IPS-15b (cell line): ENCODE results near the gene PRR5.

Experiments used
- H3K27me3 ChIP-seq: one replicate; pipeline ENCODE4 v1.6.1; 2013; ENCODE audit warnings: low read length; ENCODE audit not compliant: control insufficient read depth, insufficient read depth
- H3K36me3 ChIP-seq: one replicate; pipeline ENCODE4 v1.6.1; 2013; ENCODE audit warnings: low read length; ENCODE audit not compliant: control insufficient read depth, insufficient read depth
- H3K4me1 ChIP-seq: one replicate; pipeline ENCODE4 v1.6.1; 2013; ENCODE audit warnings: mild to moderate bottlenecking, low read length; ENCODE audit not compliant: control insufficient read depth, insufficient read depth
- H3K4me3 ChIP-seq: one replicate; pipeline ENCODE4 v1.5.1; 2013; ENCODE audit warnings: low read depth, low read length
- H3K9ac ChIP-seq: one replicate; pipeline ENCODE4 v1.6.1; 2013; ENCODE audit warnings: low read depth, mild to moderate bottlenecking, low read length
- H3K9me3 ChIP-seq: one replicate; pipeline ENCODE4 v1.6.1; 2013; ENCODE audit warnings: mild to moderate bottlenecking, low read length; ENCODE audit not compliant: control insufficient read depth, insufficient read depth

PRR5 gene

DNA sequence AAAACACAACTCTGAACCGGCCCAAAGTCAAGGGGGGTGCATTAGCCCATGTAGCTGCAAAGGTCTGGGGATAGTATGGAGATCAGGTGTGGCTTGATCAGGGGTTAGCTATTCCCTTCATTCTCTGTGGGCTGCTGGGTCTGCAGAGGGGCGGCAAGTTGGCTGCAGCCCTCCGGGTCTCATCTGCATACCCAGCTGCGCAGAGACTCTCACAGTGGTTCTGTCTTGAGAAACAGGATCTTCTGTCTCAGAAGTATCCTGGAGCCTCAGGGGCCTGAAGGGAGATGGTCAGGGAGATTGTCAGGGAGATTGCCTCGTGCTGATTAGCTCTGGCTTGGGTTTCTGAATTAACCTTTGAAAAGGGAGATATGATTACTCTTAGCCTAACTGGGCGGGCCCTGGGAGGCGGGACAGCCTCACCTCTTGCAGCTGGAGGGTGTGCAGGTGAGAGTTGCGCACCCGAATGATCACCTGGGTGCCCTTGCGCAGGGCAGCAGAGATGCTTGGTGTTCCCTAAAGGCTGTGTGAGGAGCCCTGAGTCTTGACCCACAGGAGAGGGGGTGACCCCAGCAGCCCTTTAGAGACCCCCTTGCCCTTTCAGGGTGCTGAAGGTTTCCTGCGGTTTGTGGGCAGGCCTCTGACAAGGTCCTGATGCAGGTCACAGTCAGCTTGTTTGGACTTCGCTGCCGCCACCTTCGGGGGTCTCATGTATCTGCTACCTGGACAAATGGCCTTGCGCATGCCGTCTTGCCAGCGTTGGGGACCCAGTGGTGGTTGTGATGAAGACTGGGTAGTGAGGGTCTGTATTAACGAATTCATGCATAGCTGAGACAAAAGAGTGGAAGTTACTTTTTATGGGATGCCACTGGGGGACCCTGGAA, 57.7 kb downstream of the PRR5 start:
- Histone ChIP-seq H3K36me3 (peaks cover 6% of the 10 kb centered on the region), H3K4me3 (no peak overlapping the region), H3K9me3 (no peaks in the 10 kb centered on the region), H3K27me3 (no peaks in the 10 kb centered on the region), H3K4me1 (peaks cover 13% of the 10 kb centered on the region), H3K9ac (no peak overlapping the region)

DNA sequence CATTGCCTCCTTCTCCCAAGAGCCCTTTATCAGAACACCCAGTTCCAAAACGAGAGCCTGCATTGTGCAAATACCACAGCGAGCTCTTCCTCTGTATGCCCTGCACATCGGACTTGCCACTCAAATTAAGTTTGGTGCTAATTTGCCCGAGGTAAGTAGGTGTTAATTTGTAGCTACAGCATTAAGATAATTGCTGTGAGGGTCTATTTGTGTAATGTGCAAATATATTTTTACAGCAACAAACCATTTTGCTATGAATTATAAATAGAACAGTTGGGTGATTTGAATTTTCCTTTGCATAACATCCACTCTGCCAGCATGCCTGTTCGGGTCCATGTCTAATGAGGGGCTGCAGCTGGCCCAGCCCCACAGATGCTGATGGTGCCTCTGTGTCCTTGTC, 58.5 kb downstream of the PRR5 start:
- Histone ChIP-seq H3K36me3 (peaks cover 8% of the 10 kb centered on the region), H3K9me3 (no peaks in the 10 kb centered on the region), H3K4me1 (peaks cover 5% of the 10 kb centered on the region), H3K9ac (no peak overlapping the region), H3K27me3 (no peaks in the 10 kb centered on the region), H3K4me3 (no peak overlapping the region)

- Histone ChIP-seq H3K4me1 (no peaks in the 10 kb centered on the region), H3K9ac (no peak overlapping the region), H3K27me3 (no peaks in the 10 kb centered on the region), H3K9me3 (no peaks in the 10 kb centered on the region), H3K36me3 (peaks cover 9% of the 10 kb centered on the region), H3K4me3 (no peak overlapping the region)
Measured at GRCh38 chr22:44761025-44761424, 59.0 kb downstream of the PRR5 start.

DNA sequence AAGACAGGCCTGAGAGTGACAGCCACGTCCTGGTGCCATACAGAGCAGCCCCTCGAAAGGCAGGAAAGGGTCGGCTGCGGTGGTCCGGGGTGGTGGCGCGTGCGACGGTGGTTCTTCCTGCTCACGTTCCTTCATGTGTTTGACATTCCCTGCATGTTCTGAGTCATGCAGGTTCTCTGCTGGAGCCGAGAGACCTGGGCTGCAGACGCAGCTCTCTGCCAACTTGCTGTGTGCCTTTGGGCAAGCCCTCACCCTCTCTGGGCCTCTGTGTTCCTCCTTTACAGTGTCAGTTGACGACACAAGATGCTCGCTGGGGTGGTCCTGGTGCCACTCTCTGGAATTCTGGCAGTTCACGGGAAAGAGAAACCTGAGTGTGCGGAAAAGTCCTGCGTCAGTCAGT, 62.4 kb downstream of the PRR5 start:
- no peaks in the 10 kb centered on the region for H3K27me3 ChIP-seq
- H3K9me3 ChIP-seq = no peaks in the 10 kb centered on the region

GRCh38 chr22:44764974-44765373, 63.0 kb downstream of the PRR5 start:
- peaks cover 6% of the 10 kb centered on the region for H3K36me3 ChIP-seq
- H3K4me3 ChIP-seq = no peak overlapping the region
- H3K9me3 ChIP-seq = no peaks in the 10 kb centered on the region
- peaks cover 4% of the 10 kb centered on the region for H3K4me1 ChIP-seq
- no peaks in the 10 kb centered on the region for H3K27me3 ChIP-seq
- H3K9ac ChIP-seq = peak overlapping the region; percentile 47

More for the DNA sequence above, 62.4 kb downstream of the PRR5 start:
- Histone ChIP-seq H3K36me3 (peaks cover 6% of the 10 kb centered on the region), H3K9ac (no peak overlapping the region), H3K4me3 (no peak overlapping the region), H3K4me1 (peaks cover 4% of the 10 kb centered on the region)

GRCh38 chr22:44765571-44766285, 63.7 kb downstream of the PRR5 start:
- Histone ChIP-seq H3K27me3 (no peaks in the 10 kb centered on the region), H3K9me3 (no peaks in the 10 kb centered on the region), H3K36me3 (peaks cover 3% of the 10 kb centered on the region), H3K4me1 (peaks cover 4% of the 10 kb centered on the region), H3K9ac (no peak overlapping the region), H3K4me3 (no peak overlapping the region)

DNA sequence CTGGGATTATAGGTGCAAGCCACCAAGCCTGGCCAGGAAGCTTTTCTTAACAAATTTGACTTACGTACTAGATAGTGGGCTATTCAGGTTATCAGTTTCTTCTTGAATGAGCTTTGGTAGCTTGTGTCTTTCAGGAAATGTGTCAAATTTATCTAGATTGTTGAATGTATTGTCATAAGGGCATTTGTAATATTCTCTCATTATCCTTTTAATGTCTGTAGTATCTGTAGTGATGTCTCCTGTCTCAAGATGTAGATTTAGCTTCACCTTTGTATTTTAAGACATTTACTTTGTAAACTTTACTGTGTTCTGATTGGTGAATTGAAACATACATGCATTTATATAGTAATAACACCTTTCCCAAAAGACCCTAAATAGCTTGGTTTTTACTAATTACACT, 71.1 kb downstream of the PRR5 start:
- Histone ChIP-seq H3K4me1 (peaks cover 2% of the 10 kb centered on the region), H3K9ac (no peak overlapping the region), H3K9me3 (no peaks in the 10 kb centered on the region), H3K27me3 (no peaks in the 10 kb centered on the region), H3K36me3 (no peaks in the 10 kb centered on the region), H3K4me3 (no peak overlapping the region)

- Histone ChIP-seq H3K27me3 (no peaks in the 10 kb centered on the region), H3K9me3 (no peaks in the 10 kb centered on the region), H3K4me3 (no peak overlapping the region), H3K9ac (no peak overlapping the region), H3K36me3 (no peaks in the 10 kb centered on the region), H3K4me1 (peaks cover 2% of the 10 kb centered on the region)
Measured at GRCh38 chr22:44775862-44776261, 73.9 kb downstream of the PRR5 start.

DNA sequence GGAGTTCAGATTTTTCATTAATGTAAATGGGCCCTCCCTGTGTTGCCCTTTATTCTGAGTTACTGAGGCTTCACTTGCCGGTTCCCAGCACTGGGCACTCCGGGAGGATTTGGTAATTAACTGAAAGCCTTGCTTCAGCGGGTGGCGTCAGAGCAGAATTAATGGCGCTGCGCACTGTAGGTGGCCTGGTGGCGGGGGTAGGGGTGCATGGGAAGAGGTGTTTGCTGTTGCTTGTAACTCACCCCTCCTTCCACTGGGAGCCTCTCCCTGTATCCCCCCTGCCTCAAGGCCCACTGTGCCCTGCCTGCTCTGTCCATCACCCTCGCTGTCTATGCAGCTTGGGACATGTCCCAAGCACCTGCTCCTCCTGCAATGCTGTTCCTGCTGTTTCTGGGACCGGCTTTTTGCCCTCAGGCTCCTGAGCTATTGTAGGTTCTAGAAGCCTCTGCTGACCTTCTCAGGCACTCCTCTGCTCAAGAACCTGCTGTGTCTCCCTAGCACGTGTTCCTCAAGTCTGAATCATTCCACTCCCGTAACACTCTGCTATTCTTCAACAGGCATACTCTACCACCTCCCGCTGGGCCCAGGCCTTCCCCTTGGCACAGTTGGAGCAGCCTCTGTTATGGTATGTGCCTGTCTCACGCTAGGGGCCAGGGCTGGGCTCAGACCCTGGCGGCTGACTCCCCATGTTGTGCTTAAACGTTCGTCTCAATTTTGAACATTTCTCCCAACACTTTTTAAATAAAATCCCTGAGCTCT, 74.8 kb downstream of the PRR5 start:
- Histone ChIP-seq H3K9ac (no peak overlapping the region), H3K4me1 (peaks cover 2% of the 10 kb centered on the region), H3K27me3 (no peaks in the 10 kb centered on the region), H3K9me3 (no peaks in the 10 kb centered on the region), H3K4me3 (no peak overlapping the region), H3K36me3 (no peaks in the 10 kb centered on the region)

DNA sequence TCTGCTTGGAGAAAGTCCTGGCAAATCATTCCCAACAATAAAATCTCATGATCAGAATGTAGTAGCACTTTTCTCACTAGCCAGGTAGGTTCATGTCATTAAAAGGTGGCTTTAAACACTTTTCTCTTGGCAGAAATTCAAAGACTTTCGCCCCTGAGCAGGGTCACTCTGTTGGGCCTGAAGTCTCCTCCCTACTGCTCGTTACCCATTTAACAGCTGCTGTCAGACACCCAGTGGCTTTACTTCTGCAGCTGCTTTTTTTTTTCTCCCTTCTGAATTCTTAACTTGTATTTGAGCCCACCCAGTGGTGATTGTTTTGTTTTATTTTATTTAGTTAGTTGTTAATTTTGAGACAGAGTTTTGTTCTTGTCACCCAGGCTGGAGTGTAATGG, 75.4 kb downstream of the PRR5 start:
- H3K36me3 ChIP-seq = no peaks in the 10 kb centered on the region
- H3K9me3 ChIP-seq = no peaks in the 10 kb centered on the region
- H3K9ac ChIP-seq = no peak overlapping the region
- H3K4me3 ChIP-seq = no peak overlapping the region
- peaks cover 2% of the 10 kb centered on the region for H3K4me1 ChIP-seq
- H3K27me3 ChIP-seq = no peaks in the 10 kb centered on the region

DNA sequence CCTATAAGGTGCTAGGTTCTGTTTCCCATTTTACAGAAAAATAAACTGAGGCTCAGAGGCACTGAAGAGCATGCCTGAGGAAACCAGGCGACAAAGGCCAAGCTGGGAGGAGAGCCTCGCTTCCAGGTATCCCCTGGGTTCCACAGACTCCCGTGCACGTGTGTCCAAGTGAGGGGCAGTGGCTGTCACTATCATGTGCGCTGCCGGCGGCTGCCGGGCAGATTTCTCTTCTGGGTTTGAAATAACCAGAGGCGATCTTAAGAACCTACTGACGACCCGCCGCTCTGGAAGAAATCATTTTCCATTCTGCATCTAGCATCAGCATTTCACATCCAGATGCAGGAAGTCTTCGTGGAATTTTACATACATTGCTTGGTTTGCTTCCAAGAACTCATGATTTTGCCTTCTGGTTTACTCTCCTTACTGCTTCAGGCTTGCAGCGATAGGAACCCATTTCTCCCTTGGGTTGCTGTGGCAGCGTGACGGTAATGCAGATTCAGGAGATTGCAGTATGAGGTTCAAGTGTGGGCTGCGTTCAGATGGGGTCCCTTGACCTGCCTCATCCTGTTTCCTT, 79.0 kb downstream of the PRR5 start:
- Histone ChIP-seq H3K27me3 (no peaks in the 10 kb centered on the region), H3K36me3 (peaks cover 1% of the 10 kb centered on the region), H3K4me3 (no peak overlapping the region), H3K9ac (no peak overlapping the region), H3K9me3 (no peaks in the 10 kb centered on the region), H3K4me1 (peaks cover 2% of the 10 kb centered on the region)
